Mesangial cell (primary cell): Measurements from ENCODE around the gene ZNF853. TPM values are rescaled to one million over a fixed set of nuclear protein-coding genes. Genes with fewer than 3 reads are reported as not detected.

Experiments used
- total RNA-seq: library from RNA; depleted of rRNA; stranded (reverse); fragments of >200 nt; gene quantifications from 2 replicates; pipeline ENCODE4 v1.2.3, GENCODE V29; 2015

ZNF853 gene
- 6.8 and 31.1 TPM in 2 replicates for total RNA-seq

GRCh38 chr7:6614953-6615722 is at the start of gene ZNF853:
TSS of gene ZNF853 (plus strand) at chr7:6615610. CDS start at chr7:6616175, 565 bp downstream.

DNA sequence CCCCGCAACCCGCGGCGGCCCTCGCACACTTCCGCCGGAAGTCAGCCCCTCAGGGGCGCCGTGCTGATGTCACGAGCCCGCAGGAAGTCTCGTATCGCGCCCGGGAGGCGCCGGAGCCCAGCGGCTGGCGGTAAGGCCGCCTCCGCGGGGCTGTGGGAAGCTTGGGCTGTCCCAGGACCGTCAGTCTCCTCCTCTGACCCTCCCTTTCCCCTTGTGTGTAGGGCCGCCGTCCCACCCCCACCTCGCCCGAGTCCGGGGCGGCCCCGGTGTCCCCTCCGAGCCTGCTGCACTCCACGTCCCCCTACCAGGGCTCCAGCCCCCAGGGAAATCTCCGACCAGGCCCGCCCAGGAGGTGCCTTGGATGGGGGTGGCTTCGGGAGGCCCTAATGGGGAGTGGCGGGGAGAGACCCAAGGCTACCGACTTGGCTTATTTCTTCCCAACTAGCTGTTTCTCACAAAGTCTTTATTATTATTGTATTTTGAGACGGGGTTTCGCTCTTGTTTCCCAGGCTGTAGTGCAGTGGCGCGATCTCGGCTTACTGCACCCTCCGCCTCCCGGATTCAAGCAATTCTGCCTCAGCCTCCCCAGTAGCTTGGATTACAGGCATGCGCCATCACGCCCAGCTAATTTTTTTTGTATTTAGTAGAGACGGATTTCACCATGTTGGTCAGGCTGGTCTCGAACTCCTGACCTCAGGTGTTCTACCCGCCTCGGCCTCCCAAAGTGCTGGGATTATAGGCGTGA is 37.9 kb upstream of the ZNF853 start, which contains the start of gene ZDHHC4:
TSS of gene ZDHHC4 (plus strand) at position 86 of the 745 bp plus-strand sequence. CDS start 3,108 bp downstream, outside the sequence.

GRCh38 chr7:6589829-6590644 is 25.4 kb upstream of the ZNF853 start, which contains the start of gene INTS15:
TSS of gene INTS15 (plus strand) at chr7:6590021. CDS start at chr7:6590284, 263 bp downstream.

DNA sequence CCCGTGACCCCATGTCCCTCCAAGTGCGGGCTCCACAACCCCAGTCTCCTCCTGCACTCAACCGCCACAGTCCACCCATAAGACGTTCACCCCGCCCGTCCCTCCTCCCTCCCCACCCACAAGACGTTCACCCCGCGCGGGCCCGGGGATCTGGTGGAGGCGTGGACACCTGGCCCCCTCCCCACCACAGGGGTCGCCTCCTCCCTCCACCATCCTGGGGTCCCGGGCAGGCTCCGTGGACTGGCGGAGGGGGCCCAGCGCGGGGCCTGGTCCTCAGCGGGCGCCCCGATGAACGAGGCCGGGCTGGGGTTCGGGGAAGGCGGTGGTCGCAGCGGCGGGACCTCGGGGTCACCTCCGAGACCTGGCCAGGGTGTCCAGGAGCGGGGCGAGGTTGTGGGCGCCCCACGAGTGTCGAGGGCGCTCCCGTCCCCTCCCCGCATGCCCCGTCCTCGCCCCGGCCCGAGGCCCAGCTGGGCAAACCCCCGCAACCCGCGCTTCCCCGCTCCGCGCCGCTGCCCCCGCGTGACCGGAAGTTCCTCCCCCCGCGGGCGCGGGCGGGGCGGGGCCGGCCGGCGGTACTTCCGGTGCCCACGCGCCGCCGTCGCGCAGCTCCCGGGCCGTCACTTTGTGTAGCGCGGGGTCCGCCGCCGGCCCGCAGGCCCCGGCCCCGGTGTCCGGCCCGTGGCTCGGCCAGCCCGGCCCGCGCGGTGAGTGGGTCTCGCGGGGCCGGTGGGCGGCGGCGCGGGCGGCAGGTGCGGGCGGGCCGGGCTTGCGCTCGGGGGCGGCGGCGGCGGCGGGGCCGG is 21.5 kb downstream of the ZNF853 start, which contains the start of gene ZNF316:
TSS of gene ZNF316 (plus strand) at position 578 of the 803 bp plus-strand sequence. CDS start 5,092 bp downstream, outside the sequence.

Other genes with a start within 250 kb of the ZNF853 start
- 146 and 153 TPM in 2 replicates for gene RAC1, start 241.1 kb upstream of the ZNF853 start, total RNA-seq
- 9.3 and 19.4 TPM in 2 replicates for gene DAGLB, start 167.7 kb upstream of the ZNF853 start, total RNA-seq
- 98.9 and 159 TPM in 2 replicates for gene KDELR2, start 131.5 kb upstream of the ZNF853 start, total RNA-seq
- gene GRID2IP, start 64.1 kb upstream of the ZNF853 start, total RNA-seq, result under 0.01 and 0.25 TPM in 2 replicates
- 44.0 and 67.8 TPM in 2 replicates for gene ZDHHC4, start 38.2 kb upstream of the ZNF853 start, total RNA-seq
- 23.8 and 29.5 TPM in 2 replicates for gene INTS15, start 25.6 kb upstream of the ZNF853 start, total RNA-seq
- 10.8 and 17.1 TPM in 2 replicates for gene ZNF316, start 21.7 kb downstream of the ZNF853 start, total RNA-seq
- 6.4 and 21.7 TPM in 2 replicates for gene ZNF12, start 91.3 kb downstream of the ZNF853 start, total RNA-seq
- gene RSPH10B2, start 138.5 kb downstream of the ZNF853 start, total RNA-seq, result not detected in 2 replicates
- 15.6 and 25.2 TPM in 2 replicates for gene CCZ1B, start 210.7 kb downstream of the ZNF853 start, total RNA-seq